Measurements from ENCODE around the gene LCE2B.
"Not testable (repeated sequence)": the region's sequence is repeated elsewhere in the genome, so short reads cannot be mapped to it uniquely, and the experiment has no call there.

The LCE2B gene, protein sequence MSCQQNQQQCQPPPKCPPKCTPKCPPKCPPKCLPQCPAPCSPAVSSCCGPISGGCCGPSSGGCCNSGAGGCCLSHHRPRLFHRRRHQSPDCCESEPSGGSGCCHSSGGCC

DNA sequence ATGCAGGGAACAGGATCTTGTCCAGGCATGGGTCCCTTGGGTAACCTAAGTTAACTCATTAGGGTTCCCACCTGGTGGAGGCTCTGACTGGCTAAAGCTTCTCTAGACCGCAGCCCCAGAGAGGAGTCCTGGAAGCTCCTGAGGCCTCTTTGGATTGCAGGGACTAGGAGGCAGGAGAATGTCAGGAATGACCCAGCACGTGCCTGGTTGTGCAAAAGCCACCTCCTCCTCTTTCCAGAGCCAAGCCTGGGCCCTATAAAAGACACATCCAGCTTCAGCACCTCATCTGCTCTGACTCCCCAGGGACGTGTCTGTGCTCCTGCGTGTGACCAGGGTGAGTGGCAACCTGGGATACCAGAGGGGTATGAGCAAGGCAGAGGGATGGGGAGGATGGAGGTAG lies at the start of gene LCE2B:
Gene LCE2B (plus strand): TSS at position 301 of the 400 bp plus-strand sequence. CDS start 721 bp downstream, outside the sequence.
- not testable (repeated sequence) for FAIRE-seq; DNase-seq (ENCODE audit: insufficient read length, low spot score)

DNA sequence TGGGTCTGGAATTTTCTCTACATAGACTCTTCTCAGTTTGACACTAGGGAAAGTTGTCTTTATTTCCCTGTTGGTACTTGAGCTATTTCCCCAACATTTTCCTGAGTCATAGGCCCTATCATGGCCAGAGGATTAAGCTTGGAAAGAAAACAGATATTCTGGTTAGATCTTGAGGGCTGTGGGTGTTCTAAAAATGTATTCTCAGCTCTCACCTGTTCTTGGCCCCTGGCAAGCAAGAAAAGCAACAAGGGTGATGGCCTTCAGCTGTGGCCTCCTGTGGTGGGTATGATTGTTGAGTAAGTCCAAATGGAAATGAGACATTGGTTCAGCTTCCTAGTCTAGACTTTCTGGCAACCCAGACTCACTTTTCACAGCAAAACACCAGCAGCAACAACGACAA lies 45.6 kb upstream of the LCE2B start:
- no peak for FAIRE-seq
- no peak for DNase-seq (ENCODE audit: insufficient read length, low spot score)
- TF ChIP-seq POLR2A (IDR thresholded peaks at IDR 0.05; ENCODE audit: low read depth, low read length), result no peak

DNA sequence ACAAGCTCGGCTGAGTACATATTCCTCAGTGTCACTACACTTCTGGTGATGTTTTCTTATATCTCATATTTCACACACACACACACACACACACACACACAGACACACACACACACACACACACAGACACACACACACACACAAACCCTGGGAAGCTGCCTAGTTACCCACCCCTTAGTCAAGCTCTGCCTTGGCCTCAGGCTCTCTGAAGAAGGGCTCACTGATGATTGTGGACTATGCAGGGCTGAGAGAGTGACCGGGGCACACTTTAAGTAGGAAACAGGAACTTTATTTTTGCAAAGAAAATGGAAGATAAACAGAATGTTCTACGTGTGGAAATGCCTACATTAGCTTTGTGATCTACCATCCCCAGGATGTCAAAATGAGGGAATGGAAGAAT lies 42.0 kb upstream of the LCE2B start:
- FAIRE-seq, result no peak
- TF ChIP-seq POLR2A (IDR thresholded peaks at IDR 0.05; ENCODE audit: low read depth, low read length), result no peak
- no peak for DNase-seq (ENCODE audit: insufficient read length, low spot score)

DNA sequence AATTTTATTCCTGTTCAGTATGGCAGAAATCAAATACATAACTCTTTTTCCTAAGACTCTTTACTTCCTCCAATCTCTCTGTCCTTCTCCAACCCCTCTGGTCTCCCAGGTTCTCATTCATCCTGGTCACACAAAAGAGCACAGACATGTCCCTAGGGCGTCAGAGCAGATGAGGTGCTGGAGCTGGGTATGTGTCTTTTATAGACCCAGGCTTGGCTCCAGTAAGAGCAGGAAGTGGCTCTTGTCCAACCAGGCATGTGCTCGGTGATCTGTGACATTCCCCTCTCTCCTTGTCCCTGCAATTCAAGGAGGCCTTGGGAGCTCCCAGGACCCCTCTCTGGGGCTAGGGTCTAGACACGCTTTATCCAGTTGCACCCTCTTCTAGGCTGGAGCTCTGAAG lies 40.8 kb upstream of the LCE2B start:
- TF ChIP-seq POLR2A (IDR thresholded peaks at IDR 0.05; ENCODE audit: low read depth, low read length), result no peak
- no peak for FAIRE-seq

DNA sequence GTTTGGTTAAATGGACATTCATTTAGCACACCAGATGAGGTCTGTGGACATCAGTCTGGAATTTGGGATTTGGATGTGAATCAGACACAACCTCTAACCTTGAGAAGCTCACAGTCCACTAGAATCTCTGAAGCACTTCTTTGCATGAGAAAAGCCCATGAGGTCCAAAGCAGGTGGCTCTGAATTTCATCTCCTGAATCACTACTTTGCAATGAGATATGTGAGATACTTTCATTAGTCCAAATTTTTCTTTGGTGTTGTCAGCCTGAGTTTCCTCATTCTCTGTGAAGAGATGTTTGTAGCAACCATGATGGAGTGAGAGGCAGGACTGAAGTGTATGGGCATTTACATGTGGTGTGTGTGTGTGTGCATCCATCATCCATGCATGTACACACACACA lies 39.3 kb upstream of the LCE2B start:
- FAIRE-seq (no peak), DNase-seq (ENCODE audit: insufficient read length, low spot score) (no peak)
- TF ChIP-seq POLR2A (IDR thresholded peaks at IDR 0.05; ENCODE audit: low read depth, low read length), result no peak

More for the DNA sequence above, 40.8 kb upstream of the LCE2B start:
- DNase-seq (ENCODE audit: insufficient read length, low spot score), result no peak

DNA sequence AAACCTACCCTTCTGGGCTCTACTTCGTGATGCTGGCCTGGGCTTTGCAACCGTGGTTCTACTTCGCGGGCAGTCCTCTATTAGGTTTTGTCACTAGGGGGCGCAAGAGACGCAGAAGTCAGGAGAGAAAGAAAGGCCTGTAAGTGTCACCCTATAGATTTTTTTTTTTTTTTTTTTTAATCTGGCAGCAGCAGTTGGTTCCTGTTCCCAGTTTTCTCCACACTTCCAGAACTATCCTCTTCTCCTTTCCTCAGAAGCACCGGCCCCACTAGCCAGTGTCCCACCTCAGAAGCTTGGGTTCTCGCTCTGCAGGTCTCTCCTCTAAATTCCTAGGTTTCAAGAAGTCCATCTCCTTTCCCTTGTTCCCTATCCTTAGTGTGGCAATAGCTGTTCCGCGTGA lies 31.8 kb upstream of the LCE2B start:
- peak; percentile 28 for DNase-seq (ENCODE audit: insufficient read length, low spot score)
- no peak for TF ChIP-seq POLR2A (IDR thresholded peaks at IDR 0.05; ENCODE audit: low read depth, low read length)
- no peak for FAIRE-seq

DNA sequence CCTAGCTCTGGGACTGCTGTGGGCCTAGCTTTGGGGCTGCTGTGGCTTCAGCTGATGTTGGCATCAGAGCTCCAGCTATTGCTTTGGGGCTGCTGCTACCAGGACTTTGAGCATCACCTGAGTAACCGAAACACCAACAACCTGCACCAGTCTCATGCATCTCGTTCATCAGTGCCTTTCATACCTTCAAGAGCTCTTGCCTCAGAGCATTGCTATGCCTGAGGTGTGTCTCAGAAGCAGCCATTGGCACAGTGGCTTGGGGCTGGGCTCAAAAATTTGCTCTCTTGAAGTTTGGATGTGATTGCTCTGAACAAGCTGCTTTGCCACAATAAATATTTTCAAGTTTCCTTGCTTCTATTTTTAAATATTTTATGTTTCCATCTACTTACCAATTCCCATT lies 29.5 kb upstream of the LCE2B start:
- FAIRE-seq, result no peak
- no peak for DNase-seq (ENCODE audit: insufficient read length, low spot score)
- no peak for TF ChIP-seq POLR2A (IDR thresholded peaks at IDR 0.05; ENCODE audit: low read depth, low read length)

DNA sequence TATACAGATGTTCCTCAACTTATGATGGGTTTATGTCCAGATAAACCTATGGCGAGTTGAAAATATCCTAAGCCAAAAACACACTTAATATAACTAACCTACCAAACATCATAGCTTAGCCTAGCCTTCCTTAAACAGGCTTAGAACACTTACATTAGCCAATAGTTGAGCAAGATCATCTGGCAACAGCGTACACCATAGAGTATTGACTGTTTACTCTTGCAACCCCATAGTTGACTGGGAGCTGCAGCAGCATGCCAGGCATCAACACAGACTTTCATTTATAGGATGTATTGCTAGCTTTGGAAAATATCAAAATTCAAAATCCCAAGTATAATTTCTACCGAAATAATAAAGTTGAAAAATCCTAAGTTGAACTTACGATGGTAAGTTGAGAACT lies 28.2 kb upstream of the LCE2B start:
- TF ChIP-seq POLR2A (IDR thresholded peaks at IDR 0.05; ENCODE audit: low read depth, low read length), result no peak
- DNase-seq (ENCODE audit: insufficient read length, low spot score), result no peak
- no peak for FAIRE-seq

DNA sequence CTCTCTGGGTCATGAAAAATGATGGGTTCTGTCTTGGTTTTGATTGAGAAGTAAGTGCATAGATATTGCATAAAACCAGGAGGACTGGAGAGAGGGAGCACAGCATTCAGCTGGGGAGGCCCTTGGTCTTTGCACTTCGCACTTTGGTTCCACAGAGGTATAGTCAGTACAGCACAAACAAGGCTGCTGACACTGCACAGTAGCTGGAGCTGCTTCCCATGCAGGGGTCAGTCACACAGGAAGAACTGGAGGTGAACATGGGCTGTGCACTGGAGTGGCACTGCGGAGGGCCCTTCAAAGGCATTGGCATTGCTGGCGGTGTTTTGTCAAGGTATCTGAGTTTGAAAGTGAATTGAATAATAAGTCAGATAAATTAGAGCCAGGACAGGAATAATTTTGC lies 27.3 kb upstream of the LCE2B start:
- no peak for DNase-seq (ENCODE audit: insufficient read length, low spot score)
- no peak for TF ChIP-seq POLR2A (IDR thresholded peaks at IDR 0.05; ENCODE audit: low read depth, low read length)
- FAIRE-seq, result no peak

DNA sequence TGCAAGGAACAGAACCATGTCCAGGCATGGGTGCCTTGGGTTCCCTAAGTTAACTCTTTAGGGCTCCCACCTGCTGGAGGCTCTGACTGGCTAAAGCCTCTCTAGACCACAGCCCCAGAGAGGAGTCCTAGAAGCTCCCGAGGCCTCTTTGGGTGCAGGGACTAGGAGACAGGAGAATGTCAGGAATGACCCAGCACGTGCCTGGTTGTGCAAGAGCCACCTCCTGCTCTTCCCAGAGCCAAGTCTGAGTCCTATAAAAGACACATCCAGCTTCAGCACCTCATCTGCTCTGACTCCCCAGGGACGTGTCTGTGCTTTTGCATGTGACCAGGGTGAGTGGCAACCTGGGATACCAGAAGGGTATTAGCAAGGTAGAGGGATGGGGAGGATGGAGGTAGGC lies 22.8 kb upstream of the LCE2B start, which contains the start of gene LCE2D:
Gene LCE2D (plus strand): TSS at position 283 of the 400 bp plus-strand sequence. CDS start 726 bp downstream, outside the sequence.
- no peak for DNase-seq (ENCODE audit: insufficient read length, low spot score)
- no peak for TF ChIP-seq POLR2A (IDR thresholded peaks at IDR 0.05; ENCODE audit: low read depth, low read length)
- FAIRE-seq, result no peak

DNA sequence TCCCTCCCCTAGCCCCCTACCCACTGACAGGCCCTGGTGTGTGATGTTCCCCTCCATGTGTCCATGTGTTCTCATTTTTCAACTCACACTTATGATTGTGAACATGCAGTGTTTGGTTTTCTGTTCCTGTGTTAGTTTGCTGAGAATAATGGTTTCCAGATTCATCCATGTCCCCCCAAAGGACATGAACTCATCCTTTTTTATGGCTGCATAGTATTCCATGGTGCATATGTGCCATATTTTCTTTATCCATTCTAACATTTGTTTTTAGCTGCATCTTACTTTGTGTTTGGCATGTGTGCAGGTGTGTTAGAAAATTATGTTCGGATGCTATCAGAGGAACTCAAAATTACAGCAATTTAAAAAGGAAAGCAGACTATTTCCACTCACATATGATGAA lies 19.8 kb upstream of the LCE2B start:
- not testable (repeated sequence) for FAIRE-seq; DNase-seq (ENCODE audit: insufficient read length, low spot score)

DNA sequence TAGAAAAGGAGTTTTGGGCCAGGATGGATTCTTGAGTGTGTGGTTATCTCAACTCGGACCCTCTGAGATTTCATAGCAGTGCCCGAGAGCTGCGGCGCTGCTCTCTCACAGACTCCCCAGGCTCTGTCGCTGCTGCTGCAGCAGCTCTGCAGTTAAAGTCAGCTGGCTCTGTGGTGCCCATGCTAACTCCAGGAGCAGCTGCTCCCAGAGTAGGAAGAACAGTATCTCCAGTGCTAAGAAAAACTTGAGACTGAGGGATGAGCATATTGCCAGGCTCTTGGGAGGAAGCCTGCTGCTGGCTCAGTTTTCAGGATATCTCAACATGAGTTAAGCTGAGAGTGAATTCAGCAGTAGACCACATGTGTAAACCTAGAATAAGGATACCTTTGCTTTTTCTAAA lies 18.3 kb upstream of the LCE2B start:
- FAIRE-seq (no peak), DNase-seq (ENCODE audit: insufficient read length, low spot score) (no peak)
- TF ChIP-seq POLR2A (IDR thresholded peaks at IDR 0.05; ENCODE audit: low read depth, low read length), result no peak

DNA sequence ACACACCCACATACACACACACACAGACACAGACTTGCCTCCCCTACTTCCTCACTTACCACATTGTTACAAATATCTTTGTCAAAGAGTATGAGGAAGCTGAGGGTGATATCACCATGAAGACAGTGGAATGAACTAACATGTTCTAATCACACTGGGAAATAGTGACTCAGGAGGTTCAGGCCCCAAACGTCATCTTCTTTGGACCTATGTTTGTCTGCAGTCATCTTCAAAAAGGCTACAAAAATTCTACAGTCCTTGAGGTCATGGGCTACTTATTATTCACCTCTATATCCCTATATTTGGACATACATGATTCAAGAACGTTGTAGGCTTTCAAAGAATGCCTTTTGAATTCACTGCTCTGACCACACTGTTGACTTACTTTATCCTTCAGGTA lies 12.9 kb upstream of the LCE2B start:
- no peak for DNase-seq (ENCODE audit: insufficient read length, low spot score)
- TF ChIP-seq POLR2A (IDR thresholded peaks at IDR 0.05; ENCODE audit: low read depth, low read length), result no peak
- FAIRE-seq, result no peak

DNA sequence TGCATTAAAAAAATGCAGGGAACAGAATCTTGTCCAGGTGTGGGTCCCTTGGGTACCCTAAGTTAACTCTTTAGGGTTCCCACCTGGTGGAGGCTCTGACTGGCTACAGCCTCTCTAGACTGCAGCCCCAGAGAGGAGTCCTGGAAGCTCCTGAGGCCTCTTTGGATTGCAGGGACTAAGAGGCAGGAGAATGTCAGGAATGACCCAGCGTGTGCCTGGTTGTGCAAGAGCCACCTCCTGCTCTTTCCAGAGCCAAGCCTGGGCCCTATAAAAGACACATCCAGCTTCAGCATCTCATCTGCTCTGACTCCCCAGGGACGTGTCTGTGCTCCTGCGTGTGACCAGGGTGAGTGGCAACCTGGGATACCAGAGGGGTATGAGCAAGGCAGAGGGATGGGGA lies 10.9 kb upstream of the LCE2B start, which contains the start of gene LCE2C:
Gene LCE2C (plus strand): TSS at position 297 of the 400 bp plus-strand sequence. CDS start 737 bp downstream, outside the sequence.
- FAIRE-seq; DNase-seq (ENCODE audit: insufficient read length, low spot score): not testable (repeated sequence)

DNA sequence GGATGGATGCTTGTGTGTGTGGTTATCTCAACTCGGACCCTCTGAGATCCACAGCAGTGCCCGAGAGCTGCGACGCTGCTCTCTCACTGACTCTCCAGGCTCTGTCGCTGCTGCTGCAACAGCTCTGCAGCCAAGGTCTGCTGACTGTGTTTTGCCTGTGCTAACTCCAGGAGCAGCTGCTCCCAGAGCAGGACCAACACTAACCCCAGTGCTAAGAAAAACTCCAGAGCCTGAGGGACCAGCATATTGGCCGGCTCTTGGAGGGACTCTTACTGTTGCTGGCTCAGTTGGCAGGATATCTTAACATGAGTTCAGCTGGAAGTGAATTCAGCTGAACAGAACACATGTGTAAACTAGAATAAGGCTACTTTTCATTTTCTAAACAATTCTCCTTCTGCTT lies 6.5 kb upstream of the LCE2B start:
- TF ChIP-seq POLR2A (IDR thresholded peaks at IDR 0.05; ENCODE audit: low read depth, low read length), result no peak
- no peak for DNase-seq (ENCODE audit: insufficient read length, low spot score)
- no peak for FAIRE-seq

DNA sequence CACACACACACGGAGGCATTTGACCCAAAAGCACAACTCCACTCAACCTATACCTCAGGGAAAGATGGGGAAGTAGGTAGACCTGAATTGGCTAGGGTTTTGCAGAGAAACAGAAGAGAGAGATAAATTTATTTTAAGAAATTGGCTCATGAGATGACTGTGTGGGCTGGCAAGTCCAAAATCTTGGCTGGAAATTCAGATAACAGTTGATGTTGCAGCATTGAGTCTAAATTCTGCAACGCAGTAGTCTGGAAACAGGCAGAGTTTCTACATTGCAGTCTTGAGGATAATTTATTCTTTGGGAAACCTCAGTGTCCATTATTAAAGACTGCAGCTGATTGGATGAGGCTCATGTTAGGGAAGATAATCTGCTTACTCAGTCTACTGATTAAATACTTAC lies 4.3 kb upstream of the LCE2B start:
- no peak for TF ChIP-seq POLR2A (IDR thresholded peaks at IDR 0.05; ENCODE audit: low read depth, low read length)
- DNase-seq (ENCODE audit: insufficient read length, low spot score) (no peak), FAIRE-seq (no peak)
